HepG2 (cell line): ENCODE results near the gene ADSS1. TPM values are rescaled to one million over a fixed set of nuclear protein-coding genes. Genes with fewer than 3 reads are reported as not detected.

Experiments
- ADNP ChIP-seq: sonication (generic); formaldehyde crosslinking; IDR thresholded peaks from 2 replicates; pipeline ENCODE4 v1.4.0; 2020; ENCODE audit warnings: missing genetic modification reagents
- CEBPG ChIP-seq: IDR thresholded peaks from 2 replicates; pipeline ENCODE4 v1.6.1; 2016
- EZH2 ChIP-seq: conservative IDR thresholded peaks from 2 replicates; pipeline ENCODE4 v1.6.1; 2012; ENCODE audit warnings: mild to moderate bottlenecking, low read depth, low read length, moderate library complexity
- HNRNPLL ChIP-seq: fragments of 200-400 bp; formaldehyde crosslinking; IDR thresholded peaks from 2 replicates; pipeline ENCODE4 v1.6.1; 2017; ENCODE audit warnings: mild to moderate bottlenecking, low read depth, low read length; ENCODE audit not compliant: poor library complexity, severe bottlenecking
- MNT ChIP-seq: fragments of 450-650 bp; IDR thresholded peaks from 2 replicates; pipeline ENCODE4 v1.6.1; 2016
- RARA ChIP-seq: IDR thresholded peaks from 2 replicates; pipeline ENCODE4 v1.6.1; 2016; ENCODE audit warnings: missing genetic modification reagents, missing compliant biosample characterization
- SPEN ChIP-seq: sonication (generic); formaldehyde crosslinking; IDR thresholded peaks from 2 replicates; pipeline ENCODE4 v1.5.1; 2020; ENCODE audit warnings: low read depth, mild to moderate bottlenecking, missing genetic modification reagents
- THAP11 ChIP-seq: IDR thresholded peaks from 2 replicates; pipeline ENCODE4 v1.6.1; 2016; ENCODE audit warnings: missing biosample characterization, missing genetic modification reagents
- ZBTB40 ChIP-seq, 2 experiments: fragments of 450-650 bp in 1 of 2; sonication (generic) in 1 of 2; formaldehyde crosslinking in 1 of 2; IDR thresholded peaks; 2 replicates each; pipeline versions ENCODE4 v1.6.1 to v1.8.0; 2016 to 2022; ENCODE audit warnings: antibody characterized with exemption in 1 of 2, mild to moderate bottlenecking in 1 of 2, missing genetic modification reagents in 1 of 2
- ZFP36 ChIP-seq: fragments of 150-350 bp; IDR thresholded peaks from 2 replicates; pipeline ENCODE4 v1.6.1; 2018; ENCODE audit warnings: borderline replicate concordance, low read length, low read depth; ENCODE audit not compliant: partially characterized antibody
- ZKSCAN1 ChIP-seq: fragments of 150-350 bp; IDR thresholded peaks from 2 replicates; pipeline ENCODE4 v1.6.1; 2014; ENCODE audit warnings: low read length
- ZNF160 ChIP-seq: sonication (generic); formaldehyde crosslinking; IDR thresholded peaks from 2 replicates; pipeline ENCODE4 v1.8.0; 2022; ENCODE audit warnings: mild to moderate bottlenecking, inconsistent platforms, missing genetic modification reagents
- ZNF274 ChIP-seq: sonication (generic); formaldehyde crosslinking; IDR thresholded peaks from 2 replicates; pipeline ENCODE4 v1.5.1; 2020; ENCODE audit warnings: mild to moderate bottlenecking, missing genetic modification reagents
- ZNF556 ChIP-seq: sonication (generic); formaldehyde crosslinking; IDR thresholded peaks from 2 replicates; pipeline ENCODE4 v1.4.0; 2020; ENCODE audit warnings: mild to moderate bottlenecking, missing genetic modification reagents, borderline replicate concordance
- ZNF574 ChIP-seq: sonication (generic); formaldehyde crosslinking; IDR thresholded peaks from 2 replicates; pipeline ENCODE4 v1.4.0; 2020; ENCODE audit warnings: missing genetic modification reagents
- ZNF768 ChIP-seq: sonication (generic); formaldehyde crosslinking; IDR thresholded peaks from 2 replicates; pipeline ENCODE4 v1.4.0; 2020; ENCODE audit warnings: missing genetic modification reagents
- ZSCAN21 ChIP-seq: sonication (generic); formaldehyde crosslinking; IDR thresholded peaks from 2 replicates; pipeline ENCODE4 v1.8.0; 2022; ENCODE audit warnings: mild to moderate bottlenecking, missing genetic modification reagents, moderate library complexity, borderline replicate concordance
- polyA plus RNA-seq, 8 experiments: library from polyadenylated mRNA; depleted of rRNA in 3 of 8; stranded (reverse) in 7 of 8; unstranded in 1 of 8; fragments of >200 nt; fragmentation: Illumina TruSeq in 4 of 8; extraction: Trizol in 4 of 8; gene quantifications; 2 replicates each; pipeline versions ENCODE4 v1.2.1 to v1.2.3, GENCODE V29; 2011 to 2016; ENCODE audit warnings: low read depth in 4 of 8, missing spikeins in 1 of 8, mixed read lengths in 1 of 8; ENCODE audit not compliant: insufficient read depth in 1 of 8
- total RNA-seq, 5 experiments: library from RNA; depleted of rRNA; stranded (reverse); fragments of >200 nt; fragmentation: Illumina TruSeq; extraction: Trizol; gene quantifications; 2 replicates each; pipeline ENCODE4 v1.2.3, GENCODE V29; 2016; ENCODE audit warnings: low read depth in 1 of 5

The ADSS1 gene
- total and polyA plus RNA-seq, 2 of the 13 experiments (the other 11 are each of a cell fraction or from before 2014, with no cell fraction given) = 1.0 to 36.7 TPM

DNA sequence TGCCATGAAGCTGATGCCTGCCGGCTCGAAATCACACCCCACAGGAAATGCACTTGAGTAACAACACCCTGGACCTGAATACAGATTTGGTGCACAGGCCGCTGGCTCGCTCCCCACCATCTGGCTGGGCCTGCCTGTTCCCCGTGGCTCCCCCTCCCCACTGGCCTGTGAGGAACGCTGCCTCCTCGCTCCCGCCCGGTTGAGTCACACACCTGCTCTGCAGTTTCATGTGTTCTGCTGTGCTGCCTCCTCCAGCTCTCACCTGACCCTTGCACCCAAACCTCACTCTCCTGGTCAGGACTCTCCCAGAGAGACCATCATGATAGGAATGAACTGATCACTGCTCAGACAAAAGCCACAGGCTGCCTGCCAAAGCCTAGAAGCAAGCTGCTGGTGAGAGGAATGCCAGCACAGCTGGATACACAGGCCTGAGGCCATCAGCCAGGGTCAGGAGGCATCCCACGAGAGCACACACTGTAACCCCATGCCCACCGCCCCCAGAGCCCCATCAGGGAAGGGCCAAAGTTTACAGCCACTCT is 25.2 kb downstream of the ADSS1 start (continued):
- TF ChIP-seq RARA (CRISPR knock-in tag) (peak; percentile 60), ZFP36 (peak; percentile 33), EZH2 (no peak), ZSCAN21 (CRISPR knock-in tag) (peak; percentile 60), ZBTB40 (IDR thresholded peaks at IDR 0.05) (no peak), ZBTB40 (CRISPR knock-in tag; IDR thresholded peaks at IDR 0.05) (0 out of 2 replicates have a peak, but pooled peaks have one; percentile 44), HNRNPLL (no peak), SPEN (CRISPR knock-in tag) (peak; percentile 81), CEBPG (CRISPR knock-in tag) (peak; percentile 67), ZNF160 (CRISPR knock-in tag) (peak; percentile 48; the same call in 1 of the 2 replicates), ZNF768 (peak; percentile 78), MNT (0 out of 2 replicates have a peak, but pooled peaks have one; percentile 15), ZNF556 (CRISPR knock-in tag) (peak; percentile 81), THAP11 (CRISPR knock-in tag) (0 out of 2 replicates have a peak, but pooled peaks have one; percentile 56), ZNF574 (CRISPR knock-in tag) (peak; percentile 42; the same call in 1 of the 2 replicates), ADNP (CRISPR knock-in tag) (no peak), ZNF274 (CRISPR knock-in tag) (peak; percentile 54), ZKSCAN1 (no peak)
